MCF 10A (cell line): ENCODE measurements around the gene CSF1R. TPM values are rescaled to one million over a fixed set of nuclear protein-coding genes. Genes with fewer than 3 reads are reported as not detected.

Experiments
- BruUV-seq: library from RNA; stranded (reverse); fragments of 400-500 nt; replicated peaks from 2 replicates; lab custom pipeline; 2021; lab: Mats Ljungman, UMichigan
- CTCF ChIA-PET: fragments of 300-600 bp; sonication (Branson Sonifier 250); formaldehyde crosslinking; extraction: SDS; loops from one replicate; lab custom pipeline; 2021; ENCODE audit warnings: antibody characterized with exemption, inconsistent platforms; lab: Yijun Ruan, JAX
- POLR2A ChIA-PET: fragments of 300-600, 350-650 bp; sonication (Branson Sonifier 250); formaldehyde crosslinking; extraction: SDS; loops from one replicate; lab custom pipeline; 2020; ENCODE audit warnings: antibody characterized with exemption, inconsistent platforms; lab: Yijun Ruan, JAX
- DNase-seq: peaks from one replicate; pipeline ENCODE4 v3.0.0-alpha.2; 2018; ENCODE audit not compliant: unreplicated experiment
- H3K27ac Mint-ChIP-seq: one replicate; pipeline ENCODE4 v1.8.0; 2022; ENCODE audit warnings: mild to moderate bottlenecking, low read depth, mixed read lengths; ENCODE audit not compliant: unreplicated experiment
- H3K27me3 Mint-ChIP-seq: one replicate; pipeline ENCODE4 v1.8.0; 2022; ENCODE audit warnings: mixed read lengths; ENCODE audit not compliant: insufficient read depth, unreplicated experiment
- H3K36me3 Mint-ChIP-seq: one replicate; pipeline ENCODE4 v1.8.0; 2022; ENCODE audit warnings: mild to moderate bottlenecking, moderate library complexity, mixed read lengths; ENCODE audit not compliant: insufficient read depth, unreplicated experiment
- H3K4me1 Mint-ChIP-seq: one replicate; pipeline ENCODE4 v1.8.0; 2022; ENCODE audit warnings: mixed read lengths; ENCODE audit not compliant: insufficient read depth, unreplicated experiment
- H3K4me3 Mint-ChIP-seq: one replicate; pipeline ENCODE4 v1.8.0; 2022; ENCODE audit warnings: mild to moderate bottlenecking, moderate library complexity, mixed read lengths; ENCODE audit not compliant: unreplicated experiment
- H3K9me3 Mint-ChIP-seq: one replicate; pipeline ENCODE4 v1.8.0; 2022; ENCODE audit warnings: mixed read lengths; ENCODE audit not compliant: unreplicated experiment
- intact Hi-C: fragments of 100-400 bp; cut with micrococcal nuclease; formaldehyde crosslinking; loops from 2 replicates; pipeline ENCODE4 v1.14.1; 2022
- total RNA-seq: library from RNA; stranded (reverse); gene quantifications from 2 replicates; pipeline ENCODE4 v1.2.3, GENCODE V29; 2022
- TF ChIP-seq, protein P1 (sequence below): fragments of 200-600 bp; IDR thresholded peaks from one replicate; pipeline ENCODE4 v1.8.0; 2022; ENCODE audit warnings: antibody characterized with exemption, mild to moderate bottlenecking; ENCODE audit not compliant: unreplicated experiment

The CSF1R gene
- total RNA-seq, 1 experiment from 2014 or later = 1.6 TPM

DNA sequence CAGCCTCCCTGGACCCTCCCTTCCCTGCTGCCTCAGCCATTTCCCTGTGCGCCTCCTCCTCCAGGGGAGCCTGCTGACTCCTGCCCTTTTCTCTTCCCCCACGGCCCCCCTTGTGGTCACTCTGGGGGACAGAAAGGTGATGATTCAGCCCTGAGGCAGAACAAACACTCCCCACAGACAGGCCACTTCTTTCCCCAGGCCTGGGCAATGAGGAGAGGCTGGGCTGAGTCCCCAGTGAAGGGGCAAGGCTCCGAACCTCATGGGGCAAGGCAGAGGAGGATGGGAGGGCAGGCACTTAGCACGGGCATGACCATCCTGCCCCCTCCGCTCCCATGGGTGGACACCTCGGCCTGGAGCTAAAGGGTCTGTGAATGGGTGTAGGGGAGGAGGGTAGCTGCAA lies 21.0 kb downstream of the CSF1R start:
- DNase-seq = no peak
- Mint-ChIP-seq H3K27me3 (no peaks in the 10 kb centered on the region), H3K27ac (no peak overlapping the region), H3K4me1 (peaks cover 15% of the 10 kb centered on the region), H3K4me3 (no peak overlapping the region), H3K36me3 (no peaks in the 10 kb centered on the region), H3K9me3 (no peaks in the 10 kb centered on the region)
- TF ChIP-seq, protein P1, sequence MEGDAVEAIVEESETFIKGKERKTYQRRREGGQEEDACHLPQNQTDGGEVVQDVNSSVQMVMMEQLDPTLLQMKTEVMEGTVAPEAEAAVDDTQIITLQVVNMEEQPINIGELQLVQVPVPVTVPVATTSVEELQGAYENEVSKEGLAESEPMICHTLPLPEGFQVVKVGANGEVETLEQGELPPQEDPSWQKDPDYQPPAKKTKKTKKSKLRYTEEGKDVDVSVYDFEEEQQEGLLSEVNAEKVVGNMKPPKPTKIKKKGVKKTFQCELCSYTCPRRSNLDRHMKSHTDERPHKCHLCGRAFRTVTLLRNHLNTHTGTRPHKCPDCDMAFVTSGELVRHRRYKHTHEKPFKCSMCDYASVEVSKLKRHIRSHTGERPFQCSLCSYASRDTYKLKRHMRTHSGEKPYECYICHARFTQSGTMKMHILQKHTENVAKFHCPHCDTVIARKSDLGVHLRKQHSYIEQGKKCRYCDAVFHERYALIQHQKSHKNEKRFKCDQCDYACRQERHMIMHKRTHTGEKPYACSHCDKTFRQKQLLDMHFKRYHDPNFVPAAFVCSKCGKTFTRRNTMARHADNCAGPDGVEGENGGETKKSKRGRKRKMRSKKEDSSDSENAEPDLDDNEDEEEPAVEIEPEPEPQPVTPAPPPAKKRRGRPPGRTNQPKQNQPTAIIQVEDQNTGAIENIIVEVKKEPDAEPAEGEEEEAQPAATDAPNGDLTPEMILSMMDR = no peak
- ChIA-PET POLR2A (interaction anchor here (0.6 to 1.0 kb wide), 2 partner anchors 17 to 29 kb away, joined by 3 read pairs; no protein-coding TSS in a partner anchor), CTCF (interaction anchor here (0.5 to 1.1 kb wide), 3 partner anchors 12 to 353 kb away, joined by 3 to 5 read pairs (median 5); no protein-coding TSS in a partner anchor)
- intact Hi-C loops = no loop called here
- no TSS peak for BruUV-seq

DNA sequence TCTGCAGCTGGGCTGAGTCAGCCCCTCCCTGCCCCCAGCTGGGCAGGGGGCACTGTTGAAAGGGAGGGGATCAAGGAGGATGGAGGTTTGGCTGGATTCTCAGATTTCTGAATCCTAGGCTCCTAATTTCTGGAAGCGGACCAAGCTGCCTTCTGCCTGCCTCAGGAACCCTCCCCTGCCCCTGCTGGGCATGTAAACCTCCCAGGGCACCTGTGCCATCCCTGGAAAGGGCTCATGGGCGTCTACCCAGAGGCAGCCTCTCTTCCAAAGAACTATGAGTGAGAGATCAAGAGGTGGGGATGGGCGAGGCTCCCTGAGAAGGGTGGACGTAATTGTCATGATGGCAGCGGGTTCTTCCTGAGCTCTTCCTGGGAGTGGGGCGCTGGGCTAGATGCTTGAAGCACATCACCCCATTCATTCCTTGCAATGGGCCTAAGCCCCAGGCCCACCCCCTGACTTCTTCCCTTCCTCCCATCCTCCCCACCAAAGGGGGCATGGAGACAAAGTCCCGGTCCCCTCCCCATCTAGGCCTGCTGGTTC lies 21.6 kb downstream of the CSF1R start:
- H3K4me3 Mint-ChIP-seq = no peak overlapping the region
- no peaks in the 10 kb centered on the region for H3K27me3 Mint-ChIP-seq
- no TSS peak for BruUV-seq
- ChIA-PET CTCF (interaction anchor here (0.5 kb wide), 2 partner anchors 296 to 353 kb away, joined by 3 to 5 read pairs; no protein-coding TSS in a partner anchor), POLR2A (no interaction called here)
- H3K27ac Mint-ChIP-seq = no peak overlapping the region
- H3K9me3 Mint-ChIP-seq = no peaks in the 10 kb centered on the region
- H3K36me3 Mint-ChIP-seq = no peaks in the 10 kb centered on the region
- intact Hi-C loops = no loop called here
- H3K4me1 Mint-ChIP-seq = peaks cover 15% of the 10 kb centered on the region
- DNase-seq = no peak
- TF ChIP-seq, protein P1 = no peak

DNA sequence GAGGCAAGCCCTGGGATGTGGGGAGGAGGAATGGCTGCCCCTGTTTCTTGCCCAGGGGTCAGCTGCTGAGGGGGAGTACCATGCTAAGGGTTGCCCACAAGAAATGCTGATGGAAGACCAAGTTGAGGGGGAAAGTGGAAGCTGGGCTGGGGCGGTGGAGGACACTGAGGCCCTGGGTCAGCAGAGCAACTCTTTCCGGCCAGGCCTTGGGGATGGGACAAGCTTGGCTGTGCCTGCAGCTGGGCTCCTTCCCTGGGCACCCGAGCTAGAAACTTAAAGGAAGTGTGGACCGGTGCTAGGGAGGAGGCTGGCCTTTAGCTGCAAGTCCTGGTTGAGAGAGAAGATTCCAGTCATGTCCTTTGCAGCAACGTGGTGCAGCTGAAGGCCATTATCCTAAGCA lies 22.7 kb downstream of the CSF1R start:
- BruUV-seq = no TSS peak
- Mint-ChIP-seq H3K4me3 (no peak overlapping the region), H3K27ac (no peak overlapping the region), H3K4me1 (peaks cover 17% of the 10 kb centered on the region), H3K36me3 (no peaks in the 10 kb centered on the region), H3K27me3 (no peaks in the 10 kb centered on the region), H3K9me3 (no peaks in the 10 kb centered on the region)
- POLR2A ChIA-PET = no interaction called here
- CTCF ChIA-PET = interaction anchor here (0.8 to 1.1 kb wide), 2 partner anchors 60 to 66 kb away, joined by 3 to 4 read pairs; no protein-coding TSS in a partner anchor
- TF ChIP-seq, protein P1 = no peak
- no peak for DNase-seq
- intact Hi-C loops = no loop called here

DNA sequence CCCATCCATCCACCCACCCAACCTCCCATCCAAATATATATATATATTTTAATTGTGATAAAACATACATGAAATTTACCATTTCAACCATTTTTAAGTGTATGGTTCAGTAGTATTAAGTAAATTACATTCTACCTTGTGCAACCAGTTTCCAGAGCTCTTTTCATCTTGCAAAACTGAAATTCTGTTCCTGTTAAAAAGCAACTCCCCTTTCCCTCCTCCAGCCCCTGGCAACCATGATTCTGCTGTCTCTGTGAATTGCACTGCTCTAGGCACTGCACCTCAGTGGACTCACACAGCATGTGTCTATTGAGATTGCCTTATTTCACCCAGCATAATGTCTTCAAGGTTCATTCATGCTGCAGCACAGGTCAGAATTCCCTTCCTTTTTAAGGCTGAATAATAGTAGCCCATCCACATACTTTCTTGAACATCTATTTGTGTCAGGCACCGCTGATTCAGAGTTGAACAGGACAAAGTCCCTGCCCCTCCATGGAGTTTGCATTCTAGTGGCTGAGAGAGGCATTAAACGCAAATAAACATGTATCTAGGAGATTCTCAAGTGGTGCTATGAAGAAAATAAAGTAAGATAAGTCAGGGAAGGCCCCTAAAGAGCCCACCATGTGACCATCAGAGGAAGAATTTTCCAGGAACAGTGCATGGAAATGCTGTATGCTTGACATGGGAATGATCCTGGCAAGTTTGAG lies 24.0 kb downstream of the CSF1R start:
- DNase-seq = no peak
- intact Hi-C loops = no loop called here
- no TSS peak for BruUV-seq
- Mint-ChIP-seq H3K9me3 (no peaks in the 10 kb centered on the region), H3K4me1 (peaks cover 18% of the 10 kb centered on the region), H3K4me3 (no peak overlapping the region), H3K27ac (no peak overlapping the region), H3K36me3 (peaks cover 3% of the 10 kb centered on the region), H3K27me3 (no peaks in the 10 kb centered on the region)
- ChIA-PET CTCF (interaction anchor here (0.7 to 0.8 kb wide), 4 partner anchors 28 to 280 kb away, joined by 3 to 5 read pairs (median 4); no protein-coding TSS in a partner anchor), POLR2A (no interaction called here)
- TF ChIP-seq, protein P1 = no peak
